WI38 (cell line): ENCODE results near the gene NEDD4.
"Not testable (repeated sequence)": the region's sequence is repeated elsewhere in the genome, so short reads cannot be mapped to it uniquely, and the experiment has no call there.

Source experiments
- H3K4me3 ChIP-seq: 2 replicates; pipeline ENCODE4 v1.5.1; 2011; ENCODE audit warnings: low read depth, mild to moderate bottlenecking, control low read depth, low read length
- CTCF ChIP-seq: IDR thresholded peaks from 2 replicates; pipeline ENCODE4 v1.5.1; 2012; ENCODE audit warnings: low read depth, mild to moderate bottlenecking, control low read depth, low read length

NEDD4 gene

GRCh38 chr15:55968923-55969322, 24.5 kb downstream of the NEDD4 start:
- TF ChIP-seq CTCF, result no peak
- no peak overlapping the region for H3K4me3 ChIP-seq

GRCh38 chr15:55965091-55965490, 28.3 kb downstream of the NEDD4 start:
- no peak for TF ChIP-seq CTCF
- H3K4me3 ChIP-seq, result no peak overlapping the region

GRCh38 chr15:55960946-55961345, 32.5 kb downstream of the NEDD4 start:
- TF ChIP-seq CTCF, result no peak
- H3K4me3 ChIP-seq, result no peak overlapping the region

- no peak for TF ChIP-seq CTCF
- no peak overlapping the region for H3K4me3 ChIP-seq
These were observed 33.5 kb downstream of the NEDD4 start for GRCh38 chr15:55959744-55960447.

GRCh38 chr15:55958349-55958748, 35.1 kb downstream of the NEDD4 start:
- no peak overlapping the region for H3K4me3 ChIP-seq
- no peak for TF ChIP-seq CTCF

DNA sequence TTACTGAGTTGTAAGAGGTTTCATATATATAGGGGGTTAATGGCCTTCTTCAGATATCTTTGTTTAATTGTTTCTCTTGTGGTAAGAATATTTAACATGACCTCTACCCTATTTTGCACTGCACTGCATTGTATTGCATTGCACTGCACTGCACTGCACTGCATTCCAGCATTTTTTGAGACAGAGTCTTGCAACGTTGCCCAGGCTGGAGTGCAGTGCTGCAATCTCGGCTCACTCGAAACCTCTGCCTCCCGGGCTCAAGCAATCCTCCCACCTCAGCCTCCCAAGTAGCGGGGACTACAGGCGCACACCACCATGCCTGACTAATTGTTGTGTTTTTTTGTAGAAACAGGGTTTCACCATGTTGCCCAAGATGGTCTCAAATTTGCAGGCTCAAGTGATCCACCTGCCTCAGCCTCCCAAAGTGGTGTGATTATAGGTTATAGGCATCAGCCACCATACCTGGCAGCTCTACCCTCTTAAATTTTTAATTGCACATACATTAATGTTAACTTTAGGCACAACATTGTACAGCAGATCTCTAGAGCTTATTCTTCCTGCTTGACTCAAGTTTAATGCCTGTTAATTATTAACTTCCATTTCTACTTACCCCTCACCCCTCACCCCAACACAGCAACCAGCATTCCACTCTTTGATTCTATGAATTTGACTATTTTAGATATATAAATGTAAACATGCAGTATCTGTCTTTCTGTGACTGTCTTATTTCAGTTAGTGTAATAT, 38.4 kb downstream of the NEDD4 start:
- no peak for TF ChIP-seq CTCF
- no peak overlapping the region for H3K4me3 ChIP-seq

- H3K4me3 ChIP-seq, result not testable (repeated sequence)
These were observed 40.7 kb downstream of the NEDD4 start for GRCh38 chr15:55952501-55953274.

- not testable (repeated sequence) for H3K4me3 ChIP-seq
These were observed 48.8 kb downstream of the NEDD4 start for GRCh38 chr15:55944606-55945005.
